ENCODE measurements around the gene HTT. TPM values are rescaled to one million over a fixed set of nuclear protein-coding genes. Genes with fewer than 3 reads are reported as not detected.

HTT gene
- total RNA-seq, 2 donors from 2014 or later, result 18.1 to 30.5 TPM

DNA sequence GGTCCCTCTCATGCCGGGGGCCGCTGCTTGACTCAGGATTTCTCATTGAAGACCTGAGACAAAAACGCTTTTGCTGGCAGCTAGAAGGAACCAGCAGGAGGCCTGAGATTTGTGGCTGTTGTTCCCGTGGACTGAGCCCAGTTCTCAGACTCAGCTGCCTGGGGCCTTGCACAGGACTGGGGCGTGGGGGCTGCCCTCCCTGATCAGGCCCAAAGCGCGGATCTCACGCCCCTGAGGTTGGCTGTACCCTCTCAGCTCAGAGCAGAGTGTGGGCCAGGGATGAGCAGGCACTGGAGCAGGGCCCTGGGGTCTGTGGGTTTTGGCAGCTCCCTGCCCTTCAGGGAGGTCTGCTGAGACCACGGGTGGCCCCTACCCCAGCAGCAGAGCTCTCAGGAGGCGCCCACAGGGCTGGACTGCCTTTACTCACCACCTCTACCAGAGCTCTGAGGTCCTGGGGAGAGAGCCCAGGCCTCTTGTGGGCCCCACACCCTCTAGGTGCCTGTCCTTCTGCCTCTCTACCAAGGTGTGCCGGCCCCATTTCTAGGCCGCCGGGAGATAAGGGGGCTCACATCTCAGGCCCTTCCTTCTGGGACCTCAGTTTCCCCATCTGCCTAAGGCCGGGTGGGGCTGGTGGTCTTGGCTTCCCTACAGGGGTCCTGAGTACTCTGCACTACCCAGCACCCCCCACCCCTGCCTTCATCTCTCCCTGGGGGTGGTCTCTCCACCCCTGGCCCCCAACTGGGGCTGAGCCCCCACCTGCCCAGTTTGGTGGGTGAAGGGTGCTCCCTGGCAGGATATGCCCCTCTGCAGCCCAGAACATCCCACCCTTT, 180.0 kb downstream of the HTT start:
- DNase-seq (ENCODE audit: low spot score), result no peak
- H3K36me3 ChIP-seq, result no peaks in the 10 kb centered on the region
- no peak overlapping the region for H3K4me3 ChIP-seq
- TF ChIP-seq, protein P1, sequence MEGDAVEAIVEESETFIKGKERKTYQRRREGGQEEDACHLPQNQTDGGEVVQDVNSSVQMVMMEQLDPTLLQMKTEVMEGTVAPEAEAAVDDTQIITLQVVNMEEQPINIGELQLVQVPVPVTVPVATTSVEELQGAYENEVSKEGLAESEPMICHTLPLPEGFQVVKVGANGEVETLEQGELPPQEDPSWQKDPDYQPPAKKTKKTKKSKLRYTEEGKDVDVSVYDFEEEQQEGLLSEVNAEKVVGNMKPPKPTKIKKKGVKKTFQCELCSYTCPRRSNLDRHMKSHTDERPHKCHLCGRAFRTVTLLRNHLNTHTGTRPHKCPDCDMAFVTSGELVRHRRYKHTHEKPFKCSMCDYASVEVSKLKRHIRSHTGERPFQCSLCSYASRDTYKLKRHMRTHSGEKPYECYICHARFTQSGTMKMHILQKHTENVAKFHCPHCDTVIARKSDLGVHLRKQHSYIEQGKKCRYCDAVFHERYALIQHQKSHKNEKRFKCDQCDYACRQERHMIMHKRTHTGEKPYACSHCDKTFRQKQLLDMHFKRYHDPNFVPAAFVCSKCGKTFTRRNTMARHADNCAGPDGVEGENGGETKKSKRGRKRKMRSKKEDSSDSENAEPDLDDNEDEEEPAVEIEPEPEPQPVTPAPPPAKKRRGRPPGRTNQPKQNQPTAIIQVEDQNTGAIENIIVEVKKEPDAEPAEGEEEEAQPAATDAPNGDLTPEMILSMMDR (IDR thresholded peaks at IDR 0.05), result no peak
- no peaks in the 10 kb centered on the region for H3K9me3 ChIP-seq
- H3K27ac ChIP-seq, result no peak overlapping the region
- no peaks in the 10 kb centered on the region for H3K4me1 ChIP-seq
- H3K27me3 ChIP-seq, result no peaks in the 10 kb centered on the region

DNA sequence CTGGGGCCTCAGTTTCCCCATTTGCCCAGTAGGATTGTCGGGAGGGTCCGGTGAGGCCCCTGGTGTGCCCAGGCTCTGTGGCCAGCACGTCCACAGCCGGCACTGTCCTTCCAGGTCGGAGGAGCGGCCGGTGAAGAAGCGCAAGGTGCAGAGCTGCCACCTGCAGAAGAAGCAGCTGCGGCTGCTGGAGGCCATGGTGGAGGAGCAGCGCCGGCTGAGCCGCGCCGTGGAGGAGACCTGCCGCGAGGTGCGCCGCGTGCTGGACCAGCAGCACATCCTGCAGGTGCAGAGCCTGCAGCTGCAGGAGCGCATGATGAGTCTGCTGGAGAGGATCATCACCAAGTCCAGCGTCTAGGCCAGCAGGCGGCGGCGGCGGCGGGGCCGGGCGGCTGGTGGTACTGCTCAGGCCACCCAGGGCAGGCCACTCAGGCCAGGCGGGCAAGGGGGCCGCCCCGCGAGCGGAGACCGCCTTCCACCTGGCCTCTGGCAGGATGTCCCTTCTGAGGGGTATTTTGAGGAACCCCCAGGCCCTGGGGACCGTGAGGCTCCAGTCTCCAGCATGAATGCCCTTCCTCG, 181.2 kb downstream of the HTT start:
- no peaks in the 10 kb centered on the region for H3K27me3 ChIP-seq
- H3K27ac ChIP-seq, result no peak overlapping the region
- no peaks in the 10 kb centered on the region for H3K4me1 ChIP-seq
- TF ChIP-seq, protein P1 (IDR thresholded peaks at IDR 0.05), result no peak
- DNase-seq (ENCODE audit: low spot score), result no peak
- H3K4me3 ChIP-seq, result no peak overlapping the region
- H3K9me3 ChIP-seq, result no peaks in the 10 kb centered on the region
- no peaks in the 10 kb centered on the region for H3K36me3 ChIP-seq

GRCh38 chr4:3256230-3257102, 182.0 kb downstream of the HTT start:
- DNase-seq (ENCODE audit: low spot score), result no peak
- H3K36me3 ChIP-seq, result no peaks in the 10 kb centered on the region
- H3K27me3 ChIP-seq, result no peaks in the 10 kb centered on the region
- TF ChIP-seq, protein P1 (IDR thresholded peaks at IDR 0.05), result no peak
- no peaks in the 10 kb centered on the region for H3K4me1 ChIP-seq
- H3K9me3 ChIP-seq, result no peaks in the 10 kb centered on the region
- no peak overlapping the region for H3K4me3 ChIP-seq
- no peak overlapping the region for H3K27ac ChIP-seq

GRCh38 chr4:3257103-3257555, 182.6 kb downstream of the HTT start:
- Histone ChIP-seq H3K27ac (no peak overlapping the region), H3K9me3 (no peaks in the 10 kb centered on the region), H3K27me3 (no peaks in the 10 kb centered on the region), H3K4me3 (no peak overlapping the region), H3K36me3 (no peaks in the 10 kb centered on the region), H3K4me1 (no peaks in the 10 kb centered on the region)
- no peak for DNase-seq (ENCODE audit: low spot score)
- TF ChIP-seq, protein P1 (IDR thresholded peaks at IDR 0.05), result no peak

GRCh38 chr4:3257556-3258482, 183.3 kb downstream of the HTT start:
- Histone ChIP-seq H3K4me3 (no peak overlapping the region), H3K4me1 (no peaks in the 10 kb centered on the region), H3K27ac (no peak overlapping the region), H3K9me3 (no peaks in the 10 kb centered on the region), H3K27me3 (no peaks in the 10 kb centered on the region), H3K36me3 (no peaks in the 10 kb centered on the region)
- DNase-seq (ENCODE audit: low spot score), result no peak
- TF ChIP-seq, protein P1 (IDR thresholded peaks at IDR 0.05), result no peak
